Adrenal gland (tissue), 12 donors: ENCODE data around the gene VMA21. TPM values are rescaled to one million over a fixed set of nuclear protein-coding genes. Genes with fewer than 3 reads are reported as not detected.

Source experiments
- DNase-seq, 7 donors: peaks; one replicate each; pipeline ENCODE4 v3.0.0-alpha.2; 2019 to 2020
- H3K27ac ChIP-seq, 5 donors: fragments of 200-600 bp; sonication (generic) in 4 of 5; 1 replicate in 3 of 5; 2 replicates in 2 of 5; pipeline versions ENCODE4 v1.5.1 to v1.8.0; 2016 to 2020; ENCODE audit warnings: mild to moderate bottlenecking in 1 of 5
- H3K27me3 ChIP-seq: fragments of 200-600 bp; 2 replicates; pipeline ENCODE4 v1.8.0; 2021
- H3K36me3 ChIP-seq, 2 donors: fragments of 200-600 bp; replicated peaks in 1 of 2; 1 replicate in 1 of 2; 2 replicates in 1 of 2; pipeline versions ENCODE4 v1.5.1 to v1.8.0; 2018 to 2022
- H3K4me1 ChIP-seq, 2 donors: fragments of 200-600 bp; replicated peaks in 1 of 2; 1 replicate in 1 of 2; 2 replicates in 1 of 2; pipeline versions ENCODE4 v1.5.1 to v1.8.0; 2018 to 2021
- H3K4me3 ChIP-seq, 4 donors: fragments of 200-600 bp; sonication (generic) in 3 of 4; one replicate each; pipeline ENCODE4 v1.5.1; 2016 to 2018
- H3K9me3 ChIP-seq, 3 donors: fragments of 200-600 bp; sonication (generic) in 1 of 3; replicated peaks in 1 of 3; 1 replicate in 2 of 3; 2 replicates in 1 of 3; pipeline versions ENCODE4 v1.5.1 to v1.8.0; 2016 to 2021
- POLR2A ChIP-seq, 2 donors: fragments of 450-650 bp; IDR thresholded peaks; one replicate each; pipeline ENCODE4 v1.6.1; 2017; ENCODE audit warnings: antibody characterized with exemption in 2 of 2, mild to moderate bottlenecking in 2 of 2, moderate library complexity in 1 of 2
- WGBS, 4 donors: extraction: QIAGEN DNeasy Blood & Tissue Kit in 2 of 4; methylation state at CpG; one replicate each; pipeline versions ENCODE4 v1.1.5 to v1.1.7; 2013 to 2017; 5-methylcytosine and 5-hydroxymethylcytosine counted together
- intact Hi-C, 2 donors: fragments of 100-400 bp; cut with DNase I; formaldehyde crosslinking; loops; one replicate each; pipeline versions ENCODE4 v1.14.1 to v1.15.0; 2022 to 2023
- polyA plus RNA-seq, 3 donors: library from polyadenylated mRNA; stranded (reverse); fragments of 200-250 nt in 2 of 3; fragments of 350-450 nt in 1 of 3; fragmentation: Illumina TruSeq in 1 of 3; extraction: RNeasy Lipid Tissue Mini Kit (QIAGEN cat#74804) in 1 of 3; gene quantifications; one replicate each; pipeline ENCODE4 v1.2.3, GENCODE V29; 2013 to 2014
- total RNA-seq, 9 donors: library from RNA; depleted of rRNA in 4 of 9; stranded (reverse); fragments of >200 nt in 4 of 9; fragments of 120-200 nt in 1 of 9; fragmentation: NEBNext Ultra II Directional in 1 of 9; extraction: Animal tissue kit (Norgen Biotek cat#: 25700) in 1 of 9; gene quantifications; one replicate each; pipeline versions ENCODE4 v1.1.0 to v1.2.4, GENCODE V29; 2013 to 2023
- TF ChIP-seq, protein P1 (sequence below), 6 experiments: fragments of 450-650 bp in 4 of 6; fragments of 200-600 bp in 2 of 6; sonication (generic) in 1 of 6; IDR thresholded peaks; 1 replicate in 5 of 6; 2 replicates in 1 of 6; pipeline versions ENCODE4 v1.5.1 to v1.8.0; 2016 to 2021; ENCODE audit warnings: antibody characterized with exemption in 6 of 6, mild to moderate bottlenecking in 2 of 6, moderate library complexity in 1 of 6
- donor health status: healthy with polysubstance abuse.
- donor health status: Bipolar disorder and iron deficiency.
- donor health status: DM: yes; HTN: yes; CAD: no.
- donor health status: DM: no; HTN: no; CAD: no.
- donor health status: DM: no; HTN: no; CAD: no.
- donor health status: DM: yes; HTN: yes; CAD: no.

VMA21 gene
- total and polyA plus RNA-seq, 12 donors: 5.0 to 57.9 (median 36.7) TPM

DNA sequence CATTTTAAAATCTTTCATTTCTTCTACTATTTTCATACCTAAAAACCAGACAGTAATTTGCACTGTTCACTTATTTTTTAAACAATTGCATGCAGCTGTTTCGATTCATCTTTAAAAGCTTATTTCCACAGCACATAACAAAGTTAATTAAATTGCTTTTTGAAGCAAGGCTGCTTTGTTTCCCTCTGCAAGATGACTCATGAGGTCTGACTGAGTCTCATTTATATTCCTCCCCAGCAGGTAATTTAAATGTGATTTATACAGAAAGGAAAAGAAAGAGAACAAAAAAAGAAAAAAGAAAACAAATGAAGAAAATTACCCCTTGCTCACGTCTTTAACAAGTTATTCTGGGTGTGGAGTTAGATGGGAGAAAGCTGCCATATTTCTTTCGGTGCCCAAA is 22.8 kb downstream of the VMA21 start:
- Histone ChIP-seq H3K4me3 (no peak overlapping the region), H3K4me1 (no peaks in the 10 kb centered on the region), H3K9me3 (no peaks in the 10 kb centered on the region), H3K27ac (no peak overlapping the region), H3K27me3 (no peaks in the 10 kb centered on the region), H3K36me3 (no peaks in the 10 kb centered on the region)
- no peak for DNase-seq
- TF ChIP-seq POLR2A (IDR thresholded peaks at IDR 0.05): no peak
- TF ChIP-seq, protein P1, sequence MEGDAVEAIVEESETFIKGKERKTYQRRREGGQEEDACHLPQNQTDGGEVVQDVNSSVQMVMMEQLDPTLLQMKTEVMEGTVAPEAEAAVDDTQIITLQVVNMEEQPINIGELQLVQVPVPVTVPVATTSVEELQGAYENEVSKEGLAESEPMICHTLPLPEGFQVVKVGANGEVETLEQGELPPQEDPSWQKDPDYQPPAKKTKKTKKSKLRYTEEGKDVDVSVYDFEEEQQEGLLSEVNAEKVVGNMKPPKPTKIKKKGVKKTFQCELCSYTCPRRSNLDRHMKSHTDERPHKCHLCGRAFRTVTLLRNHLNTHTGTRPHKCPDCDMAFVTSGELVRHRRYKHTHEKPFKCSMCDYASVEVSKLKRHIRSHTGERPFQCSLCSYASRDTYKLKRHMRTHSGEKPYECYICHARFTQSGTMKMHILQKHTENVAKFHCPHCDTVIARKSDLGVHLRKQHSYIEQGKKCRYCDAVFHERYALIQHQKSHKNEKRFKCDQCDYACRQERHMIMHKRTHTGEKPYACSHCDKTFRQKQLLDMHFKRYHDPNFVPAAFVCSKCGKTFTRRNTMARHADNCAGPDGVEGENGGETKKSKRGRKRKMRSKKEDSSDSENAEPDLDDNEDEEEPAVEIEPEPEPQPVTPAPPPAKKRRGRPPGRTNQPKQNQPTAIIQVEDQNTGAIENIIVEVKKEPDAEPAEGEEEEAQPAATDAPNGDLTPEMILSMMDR (IDR thresholded peaks at IDR 0.05): no peak
- intact Hi-C loops: no loop called here
- WGBS, 4 donors: 56 to 63% (median 61%) methylated on average over 3 of the region's 3 CpGs

DNA sequence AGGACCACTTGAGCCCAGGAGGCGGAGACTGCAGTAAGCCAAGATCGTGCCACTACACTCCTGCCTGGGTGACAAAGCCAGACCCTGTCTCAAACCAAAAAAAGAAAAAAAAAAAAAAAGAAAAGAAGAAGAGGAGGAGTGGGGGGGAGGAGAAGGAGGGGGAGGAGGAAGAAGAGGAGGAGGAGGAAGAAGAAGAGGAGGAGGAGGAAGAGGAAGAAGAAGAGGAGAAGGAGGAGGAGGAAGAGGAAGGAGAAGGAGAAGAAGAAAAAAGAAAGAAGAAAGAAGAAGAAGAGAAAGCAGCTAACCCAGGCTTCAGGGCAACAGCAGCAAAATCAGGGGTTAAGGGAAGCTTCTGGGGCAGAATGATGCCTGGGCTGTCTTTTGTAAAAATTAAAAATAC is 27.5 kb downstream of the VMA21 start:
- H3K27ac ChIP-seq: no peak overlapping the region
- H3K4me1 ChIP-seq: no peaks in the 10 kb centered on the region
- no peaks in the 10 kb centered on the region for H3K9me3 ChIP-seq
- no peaks in the 10 kb centered on the region for H3K27me3 ChIP-seq
- no peaks in the 10 kb centered on the region for H3K36me3 ChIP-seq
- no peak overlapping the region for H3K4me3 ChIP-seq
- 76 to 92% (median 83%) methylated on average over 2 of the region's 2 CpGs for WGBS, 4 donors
- intact Hi-C loops: no loop called here
- TF ChIP-seq POLR2A (IDR thresholded peaks at IDR 0.05): no peak
- TF ChIP-seq, protein P1 (IDR thresholded peaks at IDR 0.05): no peak
- no peak for DNase-seq

DNA sequence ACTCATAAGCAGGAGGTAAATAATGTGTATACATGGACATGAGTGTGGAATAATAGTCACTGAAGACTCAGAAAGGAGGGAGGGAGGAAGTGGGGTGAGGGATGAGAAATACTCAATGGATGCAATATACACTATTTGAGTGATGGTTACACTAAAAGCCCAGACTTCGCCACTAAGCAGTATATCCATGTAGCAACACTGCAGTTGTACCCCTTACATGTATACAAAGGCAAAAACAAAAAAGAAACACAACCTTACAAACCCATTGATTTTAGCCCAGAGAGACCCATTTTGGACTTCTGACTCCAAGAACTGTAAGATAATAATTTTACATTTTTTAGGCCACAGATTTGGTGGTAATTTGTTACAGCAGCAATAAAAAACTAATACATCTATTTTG is 51.5 kb downstream of the VMA21 start:
- Histone ChIP-seq H3K27ac (no peak overlapping the region), H3K36me3 (no peaks in the 10 kb centered on the region), H3K4me3 (no peak overlapping the region), H3K27me3 (peaks cover 3% of the 10 kb centered on the region), H3K4me1 (no peaks in the 10 kb centered on the region), H3K9me3 (no peaks in the 10 kb centered on the region)
- TF ChIP-seq POLR2A (IDR thresholded peaks at IDR 0.05): no peak
- TF ChIP-seq, protein P1 (IDR thresholded peaks at IDR 0.05): no peak
- intact Hi-C loops: no loop called here
- no peak for DNase-seq
- 85 to 96% (median 89%) methylated on average over 1 of the region's 1 CpG for WGBS, 4 donors

DNA sequence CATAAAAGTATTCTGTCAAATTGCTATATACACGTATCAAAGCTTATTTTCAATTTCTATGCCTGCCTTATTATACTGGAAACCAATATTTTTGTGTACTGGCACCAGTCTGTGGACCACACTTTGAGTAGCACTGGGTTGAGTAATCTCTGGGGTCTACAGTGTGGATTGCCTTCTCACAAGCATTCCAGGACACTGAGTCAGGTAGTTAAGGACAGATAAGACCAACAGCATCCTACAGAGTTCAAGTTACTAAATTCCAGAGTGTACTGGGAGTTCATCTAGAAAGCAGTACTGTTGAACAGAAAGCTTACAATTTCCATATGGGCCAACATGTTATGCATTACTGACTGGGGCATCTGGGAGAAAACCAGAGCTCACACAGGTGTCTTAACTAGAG is 61.8 kb downstream of the VMA21 start:
- Histone ChIP-seq H3K27ac (no peak overlapping the region), H3K4me3 (no peak overlapping the region), H3K9me3 (no peaks in the 10 kb centered on the region), H3K36me3 (no peaks in the 10 kb centered on the region), H3K4me1 (no peaks in the 10 kb centered on the region), H3K27me3 (peaks cover 6% of the 10 kb centered on the region)
- intact Hi-C loops: no loop called here
- TF ChIP-seq, protein P1 (IDR thresholded peaks at IDR 0.05): no peak
- no peak for TF ChIP-seq POLR2A (IDR thresholded peaks at IDR 0.05)
- no peak for DNase-seq
- 48 to 88% (median 75%) methylated on average over 1 of the region's 1 CpG for WGBS, 4 donors

Other genes starting within 250 kb of the VMA21 start
- under 1 TPM in 1 of 9 donors, not detected in 8; 0.06 TPM for gene GPR50, start 220.6 kb upstream of the VMA21 start, total RNA-seq
- gene GPR50, start 220.6 kb upstream of the VMA21 start, polyA plus RNA-seq: under 1 TPM in 1 of 3 donors, not detected in 2; 0.40 TPM
- gene PASD1, start 166.5 kb downstream of the VMA21 start, total RNA-seq: under 1 TPM in 1 of 9 donors, not detected in 8; 0.17 TPM
- gene PASD1, start 166.5 kb downstream of the VMA21 start, polyA plus RNA-seq: not detected